OCI-LY3 (cell line): ENCODE data around the gene RMND5B.
A peak's percentile ranks its signal among the peaks of the same experiment; 100 is the strongest.

Experiments used
- H2AFZ ChIP-seq: fragments of 200-600, 300-600 bp; shearing (Covaris generic); 2 replicates; pipeline ENCODE4 v1.6.0; 2014; ENCODE audit warnings: antibody characterized with exemption, low read depth, low read length
- H3K27ac ChIP-seq: fragments of 200-600, 300-600 bp; sonication (generic); 2 replicates; pipeline ENCODE4 v1.5.1; 2014; ENCODE audit warnings: mild to moderate bottlenecking, low read length, moderate library complexity, mixed read lengths
- H3K27me3 ChIP-seq: fragments of 200-600, 300-600 bp; sonication (generic); 2 replicates; pipeline ENCODE4 v1.6.1; 2014; ENCODE audit warnings: low read depth, low read length, mixed read lengths
- H3K36me3 ChIP-seq: fragments of 200-600, 300-600 bp; sonication (generic); replicated peaks from 2 replicates; pipeline ENCODE3; 2014; ENCODE audit warnings: low read depth, low read length, mixed read lengths
- H3K4me1 ChIP-seq: fragments of 300-600, 200-600 bp; sonication (generic); 2 replicates; pipeline ENCODE4 v1.6.1; 2014; ENCODE audit warnings: low read length, mixed read lengths
- H3K4me2 ChIP-seq: fragments of 200-600, 300-600 bp; sonication (generic); 2 replicates; pipeline ENCODE4 v1.6.1; 2014; ENCODE audit warnings: low read length, mixed read lengths
- H3K4me3 ChIP-seq: fragments of 300-600, 200-600 bp; sonication (generic); 2 replicates; pipeline ENCODE4 v1.5.1; 2014; ENCODE audit warnings: antibody characterized with exemption, mild to moderate bottlenecking, low read length, moderate library complexity
- H3K79me2 ChIP-seq: fragments of 300-600, 200-600 bp; shearing (Covaris generic); 2 replicates; pipeline ENCODE4 v1.6.1; 2014; ENCODE audit warnings: mild to moderate bottlenecking, low read length, mixed read lengths
- H3K9ac ChIP-seq: fragments of 300-600, 200-600 bp; shearing (Covaris generic); 2 replicates; pipeline ENCODE4 v1.6.0; 2014; ENCODE audit warnings: mild to moderate bottlenecking, low read length, moderate library complexity
- H3K9me3 ChIP-seq: fragments of 200-600, 300-600 bp; shearing (Covaris generic); 2 replicates; pipeline ENCODE4 v1.6.1; 2014; ENCODE audit warnings: low read length, mixed read lengths; ENCODE audit not compliant: insufficient read depth
- H4K20me1 ChIP-seq: fragments of 200-600, 300-600 bp; sonication (generic); 2 replicates; pipeline ENCODE4 v1.6.1; 2016; ENCODE audit warnings: low read length, mixed read lengths; ENCODE audit not compliant: insufficient read depth
- EZH2phosphoT487 ChIP-seq: fragments of 200-600 bp; shearing (Covaris generic); IDR thresholded peaks from 2 replicates; pipeline ENCODE4 v1.6.1; 2018; ENCODE audit warnings: antibody characterized with exemption, mixed run types, low read depth
- TF ChIP-seq, protein P1 (sequence below): fragments of 200-600, 300-600 bp; sonication (generic); IDR thresholded peaks from 2 replicates; pipeline ENCODE4 v1.5.1; 2014; ENCODE audit warnings: antibody characterized with exemption, low read length, low read depth

The RMND5B gene

DNA sequence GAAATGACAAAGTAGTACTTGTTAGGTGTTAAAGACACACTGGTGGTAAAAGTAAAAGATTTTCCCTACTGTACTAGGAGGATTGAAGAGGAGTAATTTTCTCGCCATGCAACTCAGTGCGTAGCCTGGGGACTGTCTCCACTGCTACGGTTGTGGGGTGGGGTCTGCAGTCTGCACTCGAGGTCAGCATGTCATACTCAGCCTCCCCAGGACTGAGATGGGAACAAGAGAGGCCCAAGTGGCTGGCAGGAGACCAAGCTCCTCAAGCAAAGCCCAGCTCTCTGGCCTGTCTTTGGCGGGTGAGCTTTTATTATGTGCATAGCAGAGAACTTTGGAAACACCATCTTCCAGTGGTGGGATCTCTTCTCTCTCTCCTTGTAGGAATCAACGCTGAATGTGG, 12.4 kb downstream of the RMND5B start:
- Histone ChIP-seq H3K36me3 (peaks cover 44% of the 10 kb centered on the region), H3K9me3 (no peaks in the 10 kb centered on the region), H3K4me3 (no peak overlapping the region), H3K4me1 (peaks cover 6% of the 10 kb centered on the region; the same call in 1 of the 2 replicates), H3K9ac (no peak overlapping the region), H3K79me2 (no peaks in the 10 kb centered on the region), H4K20me1 (no peaks in the 10 kb centered on the region), H2AFZ (no peak overlapping the region), H3K4me2 (no peak overlapping the region), H3K27ac (no peak overlapping the region), H3K27me3 (no peaks in the 10 kb centered on the region)
- TF ChIP-seq EZH2phosphoT487, result no peak
- TF ChIP-seq, protein P1, sequence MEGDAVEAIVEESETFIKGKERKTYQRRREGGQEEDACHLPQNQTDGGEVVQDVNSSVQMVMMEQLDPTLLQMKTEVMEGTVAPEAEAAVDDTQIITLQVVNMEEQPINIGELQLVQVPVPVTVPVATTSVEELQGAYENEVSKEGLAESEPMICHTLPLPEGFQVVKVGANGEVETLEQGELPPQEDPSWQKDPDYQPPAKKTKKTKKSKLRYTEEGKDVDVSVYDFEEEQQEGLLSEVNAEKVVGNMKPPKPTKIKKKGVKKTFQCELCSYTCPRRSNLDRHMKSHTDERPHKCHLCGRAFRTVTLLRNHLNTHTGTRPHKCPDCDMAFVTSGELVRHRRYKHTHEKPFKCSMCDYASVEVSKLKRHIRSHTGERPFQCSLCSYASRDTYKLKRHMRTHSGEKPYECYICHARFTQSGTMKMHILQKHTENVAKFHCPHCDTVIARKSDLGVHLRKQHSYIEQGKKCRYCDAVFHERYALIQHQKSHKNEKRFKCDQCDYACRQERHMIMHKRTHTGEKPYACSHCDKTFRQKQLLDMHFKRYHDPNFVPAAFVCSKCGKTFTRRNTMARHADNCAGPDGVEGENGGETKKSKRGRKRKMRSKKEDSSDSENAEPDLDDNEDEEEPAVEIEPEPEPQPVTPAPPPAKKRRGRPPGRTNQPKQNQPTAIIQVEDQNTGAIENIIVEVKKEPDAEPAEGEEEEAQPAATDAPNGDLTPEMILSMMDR, result no peak

DNA sequence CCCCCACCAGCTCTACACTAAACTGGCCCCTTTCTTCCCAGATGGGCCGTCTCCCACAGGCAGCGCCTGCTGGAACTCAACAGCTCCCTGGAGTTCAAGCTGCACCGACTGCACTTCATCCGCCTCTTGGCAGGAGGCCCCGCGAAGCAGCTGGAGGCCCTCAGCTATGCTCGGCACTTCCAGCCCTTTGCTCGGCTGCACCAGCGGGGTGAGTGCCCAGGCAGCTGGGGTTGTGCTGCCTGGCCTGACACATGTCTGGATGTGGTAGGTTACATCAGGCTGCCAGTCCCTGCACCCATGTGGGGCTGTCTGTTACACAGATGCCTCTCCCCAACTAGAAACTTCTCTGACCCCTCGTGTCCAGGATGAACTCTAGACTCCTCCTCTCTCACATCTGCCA, 13.1 kb downstream of the RMND5B start:
- peaks cover 50% of the 10 kb centered on the region for H3K36me3 ChIP-seq

DNA sequence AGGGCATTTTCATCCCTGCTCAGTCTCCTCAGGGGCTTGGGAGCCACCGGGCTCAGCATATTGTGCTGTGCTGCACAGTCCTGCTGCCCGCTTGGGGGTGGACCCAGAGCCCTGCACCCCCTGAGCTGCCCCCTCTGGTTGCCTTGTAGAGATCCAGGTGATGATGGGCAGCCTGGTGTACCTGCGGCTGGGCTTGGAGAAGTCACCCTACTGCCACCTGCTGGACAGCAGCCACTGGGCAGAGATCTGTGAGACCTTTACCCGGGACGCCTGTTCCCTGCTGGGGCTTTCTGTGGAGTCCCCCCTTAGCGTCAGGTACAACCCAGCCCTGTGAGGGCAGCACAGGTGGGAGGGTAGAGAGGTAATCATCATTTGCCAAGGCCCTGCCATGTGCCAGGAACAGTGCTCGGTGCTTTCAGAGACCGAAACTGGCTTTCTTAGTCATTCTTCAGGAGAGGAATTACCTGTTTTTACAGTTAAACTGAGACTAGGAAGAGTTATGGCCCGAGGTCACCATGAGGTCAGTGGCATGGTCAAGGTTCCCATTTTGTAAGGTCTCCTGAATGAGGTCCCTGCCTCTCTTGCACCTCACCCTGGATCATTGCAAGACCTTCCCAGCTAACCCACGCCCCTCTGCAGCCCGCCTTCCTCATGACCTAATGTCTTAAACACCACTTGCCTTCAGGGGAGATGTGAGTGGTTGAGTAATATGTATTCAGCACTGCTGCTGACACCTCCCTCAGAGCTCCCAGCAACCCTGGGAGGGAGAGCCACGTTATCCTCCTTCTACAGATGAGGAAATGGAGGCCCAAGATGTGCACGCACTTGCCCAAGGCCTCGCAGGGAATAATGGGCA, 15.4 kb downstream of the RMND5B start:
- TF ChIP-seq, protein P1, result peak; percentile 76
- no peak for TF ChIP-seq EZH2phosphoT487
- Histone ChIP-seq H4K20me1 (no peaks in the 10 kb centered on the region), H3K36me3 (peaks cover 62% of the 10 kb centered on the region), H3K27ac (no peak overlapping the region), H3K27me3 (no peaks in the 10 kb centered on the region), H3K4me3 (no peak overlapping the region), H3K4me1 (peaks cover 6% of the 10 kb centered on the region; the same call in 1 of the 2 replicates), H2AFZ (no peak overlapping the region), H3K79me2 (no peaks in the 10 kb centered on the region; the same call in 1 of the 2 replicates), H3K9ac (no peak overlapping the region), H3K4me2 (no peak overlapping the region), H3K9me3 (no peaks in the 10 kb centered on the region)

More for the DNA sequence above, 13.1 kb downstream of the RMND5B start:
- Histone ChIP-seq H3K4me2 (no peak overlapping the region), H3K27ac (no peak overlapping the region), H3K9ac (no peak overlapping the region), H3K9me3 (no peaks in the 10 kb centered on the region), H3K4me3 (no peak overlapping the region), H3K4me1 (peaks cover 6% of the 10 kb centered on the region; the same call in 1 of the 2 replicates), H3K79me2 (no peaks in the 10 kb centered on the region), H2AFZ (no peak overlapping the region), H4K20me1 (no peaks in the 10 kb centered on the region), H3K27me3 (no peaks in the 10 kb centered on the region)
- TF ChIP-seq, protein P1, result no peak
- no peak for TF ChIP-seq EZH2phosphoT487

DNA sequence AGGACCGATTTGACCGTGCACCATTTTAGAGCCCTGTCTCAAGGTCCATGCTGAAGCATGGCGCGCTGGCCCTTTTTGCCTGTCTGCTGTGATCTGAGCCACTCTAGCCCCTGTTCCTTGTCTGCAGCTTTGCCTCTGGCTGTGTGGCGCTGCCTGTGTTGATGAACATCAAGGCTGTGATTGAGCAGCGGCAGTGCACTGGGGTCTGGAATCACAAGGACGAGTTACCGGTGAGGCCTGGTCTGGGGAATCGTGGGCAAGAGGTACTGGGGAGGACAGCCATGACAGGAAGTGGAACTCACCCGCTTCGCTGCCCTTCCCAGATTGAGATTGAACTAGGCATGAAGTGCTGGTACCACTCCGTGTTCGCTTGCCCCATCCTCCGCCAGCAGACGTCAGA, 16.6 kb downstream of the RMND5B start:
- H3K36me3 ChIP-seq, result peaks cover 70% of the 10 kb centered on the region
- no peaks in the 10 kb centered on the region for H3K27me3 ChIP-seq
- peaks cover 11% of the 10 kb centered on the region for H3K79me2 ChIP-seq
- TF ChIP-seq, protein P1, result no peak
- no peak for TF ChIP-seq EZH2phosphoT487
- peaks cover 10% of the 10 kb centered on the region for H3K4me1 ChIP-seq
- H4K20me1 ChIP-seq, result no peaks in the 10 kb centered on the region
- H3K4me3 ChIP-seq, result no peak overlapping the region
- no peak overlapping the region for H3K27ac ChIP-seq
- H3K4me2 ChIP-seq, result no peak overlapping the region
- no peak overlapping the region for H3K9ac ChIP-seq
- H3K9me3 ChIP-seq, result no peaks in the 10 kb centered on the region
- H2AFZ ChIP-seq, result no peak overlapping the region
